H1 (cell line): Measurements from ENCODE around the gene SSNA1. TPM values are rescaled to one million over a fixed set of nuclear protein-coding genes. Genes with fewer than 3 reads are reported as not detected.

Experiments
- polyA plus RNA-seq, 7 experiments: library from polyadenylated mRNA; depleted of rRNA in 3 of 7; stranded (reverse) in 5 of 7; unstranded in 2 of 7; fragments of >200 nt in 5 of 7; fragments of 200-250 nt in 2 of 7; gene quantifications; 1 replicate in 5 of 7; 2 replicates in 1 of 7; 4 replicates in 1 of 7; pipeline versions ENCODE4 v1.2.1 to v1.2.3, GENCODE V29; 2011 to 2013; ENCODE audit warnings: missing spikeins in 2 of 7, mixed read lengths in 2 of 7
- total RNA-seq: library from RNA; stranded (reverse); fragmentation: NEBNext Ultra II Directional; extraction: Animal tissue kit (Norgen Biotek cat#: 25700); gene quantifications from 2 replicates; pipeline ENCODE4 v1.2.1, GENCODE V29; 2021
- TF ChIP-seq, protein P1 (sequence below): fragments of 300-600 bp; sonication (generic); IDR thresholded peaks from 2 replicates; pipeline ENCODE4 v1.7.1; 2012; ENCODE audit warnings: low read length, moderate library complexity, mild to moderate bottlenecking, inconsistent platforms; ENCODE audit not compliant: insufficient replicate concordance

Gene SSNA1
- total and polyA plus RNA-seq, 2 of the 8 experiments (the other 6 are each of a cell fraction or from before 2014, with no cell fraction given): 87.3 to 157 TPM

DNA sequence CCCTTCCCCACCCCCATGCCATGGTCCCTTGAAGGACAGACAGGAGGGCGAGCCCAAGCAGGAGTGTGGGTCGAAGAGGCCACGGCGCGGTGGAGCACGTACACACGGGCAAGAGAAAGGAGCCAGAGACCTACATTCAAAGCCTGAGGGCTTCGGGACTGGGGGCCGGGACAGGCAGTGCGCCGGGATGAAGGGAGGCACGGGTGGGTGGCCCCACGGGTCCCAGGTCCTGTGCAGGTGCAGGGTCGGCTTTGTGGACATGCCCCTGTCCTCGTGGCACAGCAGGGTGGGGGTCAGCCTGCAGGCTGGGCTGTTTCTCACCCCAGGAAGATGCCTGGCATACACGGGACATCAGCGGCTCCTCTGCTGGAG is 28.4 kb upstream of the SSNA1 start (continued):
- TF ChIP-seq, protein P1, sequence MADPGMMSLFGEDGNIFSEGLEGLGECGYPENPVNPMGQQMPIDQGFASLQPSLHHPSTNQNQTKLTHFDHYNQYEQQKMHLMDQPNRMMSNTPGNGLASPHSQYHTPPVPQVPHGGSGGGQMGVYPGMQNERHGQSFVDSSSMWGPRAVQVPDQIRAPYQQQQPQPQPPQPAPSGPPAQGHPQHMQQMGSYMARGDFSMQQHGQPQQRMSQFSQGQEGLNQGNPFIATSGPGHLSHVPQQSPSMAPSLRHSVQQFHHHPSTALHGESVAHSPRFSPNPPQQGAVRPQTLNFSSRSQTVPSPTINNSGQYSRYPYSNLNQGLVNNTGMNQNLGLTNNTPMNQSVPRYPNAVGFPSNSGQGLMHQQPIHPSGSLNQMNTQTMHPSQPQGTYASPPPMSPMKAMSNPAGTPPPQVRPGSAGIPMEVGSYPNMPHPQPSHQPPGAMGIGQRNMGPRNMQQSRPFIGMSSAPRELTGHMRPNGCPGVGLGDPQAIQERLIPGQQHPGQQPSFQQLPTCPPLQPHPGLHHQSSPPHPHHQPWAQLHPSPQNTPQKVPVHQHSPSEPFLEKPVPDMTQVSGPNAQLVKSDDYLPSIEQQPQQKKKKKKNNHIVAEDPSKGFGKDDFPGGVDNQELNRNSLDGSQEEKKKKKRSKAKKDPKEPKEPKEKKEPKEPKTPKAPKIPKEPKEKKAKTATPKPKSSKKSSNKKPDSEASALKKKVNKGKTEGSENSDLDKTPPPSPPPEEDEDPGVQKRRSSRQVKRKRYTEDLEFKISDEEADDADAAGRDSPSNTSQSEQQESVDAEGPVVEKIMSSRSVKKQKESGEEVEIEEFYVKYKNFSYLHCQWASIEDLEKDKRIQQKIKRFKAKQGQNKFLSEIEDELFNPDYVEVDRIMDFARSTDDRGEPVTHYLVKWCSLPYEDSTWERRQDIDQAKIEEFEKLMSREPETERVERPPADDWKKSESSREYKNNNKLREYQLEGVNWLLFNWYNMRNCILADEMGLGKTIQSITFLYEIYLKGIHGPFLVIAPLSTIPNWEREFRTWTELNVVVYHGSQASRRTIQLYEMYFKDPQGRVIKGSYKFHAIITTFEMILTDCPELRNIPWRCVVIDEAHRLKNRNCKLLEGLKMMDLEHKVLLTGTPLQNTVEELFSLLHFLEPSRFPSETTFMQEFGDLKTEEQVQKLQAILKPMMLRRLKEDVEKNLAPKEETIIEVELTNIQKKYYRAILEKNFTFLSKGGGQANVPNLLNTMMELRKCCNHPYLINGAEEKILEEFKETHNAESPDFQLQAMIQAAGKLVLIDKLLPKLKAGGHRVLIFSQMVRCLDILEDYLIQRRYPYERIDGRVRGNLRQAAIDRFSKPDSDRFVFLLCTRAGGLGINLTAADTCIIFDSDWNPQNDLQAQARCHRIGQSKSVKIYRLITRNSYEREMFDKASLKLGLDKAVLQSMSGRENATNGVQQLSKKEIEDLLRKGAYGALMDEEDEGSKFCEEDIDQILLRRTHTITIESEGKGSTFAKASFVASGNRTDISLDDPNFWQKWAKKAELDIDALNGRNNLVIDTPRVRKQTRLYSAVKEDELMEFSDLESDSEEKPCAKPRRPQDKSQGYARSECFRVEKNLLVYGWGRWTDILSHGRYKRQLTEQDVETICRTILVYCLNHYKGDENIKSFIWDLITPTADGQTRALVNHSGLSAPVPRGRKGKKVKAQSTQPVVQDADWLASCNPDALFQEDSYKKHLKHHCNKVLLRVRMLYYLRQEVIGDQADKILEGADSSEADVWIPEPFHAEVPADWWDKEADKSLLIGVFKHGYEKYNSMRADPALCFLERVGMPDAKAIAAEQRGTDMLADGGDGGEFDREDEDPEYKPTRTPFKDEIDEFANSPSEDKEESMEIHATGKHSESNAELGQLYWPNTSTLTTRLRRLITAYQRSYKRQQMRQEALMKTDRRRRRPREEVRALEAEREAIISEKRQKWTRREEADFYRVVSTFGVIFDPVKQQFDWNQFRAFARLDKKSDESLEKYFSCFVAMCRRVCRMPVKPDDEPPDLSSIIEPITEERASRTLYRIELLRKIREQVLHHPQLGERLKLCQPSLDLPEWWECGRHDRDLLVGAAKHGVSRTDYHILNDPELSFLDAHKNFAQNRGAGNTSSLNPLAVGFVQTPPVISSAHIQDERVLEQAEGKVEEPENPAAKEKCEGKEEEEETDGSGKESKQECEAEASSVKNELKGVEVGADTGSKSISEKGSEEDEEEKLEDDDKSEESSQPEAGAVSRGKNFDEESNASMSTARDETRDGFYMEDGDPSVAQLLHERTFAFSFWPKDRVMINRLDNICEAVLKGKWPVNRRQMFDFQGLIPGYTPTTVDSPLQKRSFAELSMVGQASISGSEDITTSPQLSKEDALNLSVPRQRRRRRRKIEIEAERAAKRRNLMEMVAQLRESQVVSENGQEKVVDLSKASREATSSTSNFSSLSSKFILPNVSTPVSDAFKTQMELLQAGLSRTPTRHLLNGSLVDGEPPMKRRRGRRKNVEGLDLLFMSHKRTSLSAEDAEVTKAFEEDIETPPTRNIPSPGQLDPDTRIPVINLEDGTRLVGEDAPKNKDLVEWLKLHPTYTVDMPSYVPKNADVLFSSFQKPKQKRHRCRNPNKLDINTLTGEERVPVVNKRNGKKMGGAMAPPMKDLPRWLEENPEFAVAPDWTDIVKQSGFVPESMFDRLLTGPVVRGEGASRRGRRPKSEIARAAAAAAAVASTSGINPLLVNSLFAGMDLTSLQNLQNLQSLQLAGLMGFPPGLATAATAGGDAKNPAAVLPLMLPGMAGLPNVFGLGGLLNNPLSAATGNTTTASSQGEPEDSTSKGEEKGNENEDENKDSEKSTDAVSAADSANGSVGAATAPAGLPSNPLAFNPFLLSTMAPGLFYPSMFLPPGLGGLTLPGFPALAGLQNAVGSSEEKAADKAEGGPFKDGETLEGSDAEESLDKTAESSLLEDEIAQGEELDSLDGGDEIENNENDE: no peak
- TF ChIP-seq, all 59 proteins: peak for 0
